OCI-LY7 (cell line): ENCODE data around the gene LGALS8.
"Not testable (repeated sequence)": the region's sequence is repeated elsewhere in the genome, so short reads cannot be mapped to it uniquely, and the experiment has no call there.

Source experiments
- CTCF ChIP-seq: fragments of 200-600 bp; sonication (generic); conservative IDR thresholded peaks from 2 replicates; pipeline ENCODE4 v1.5.1; 2014; ENCODE audit warnings: mild to moderate bottlenecking, antibody characterized with exemption, low read length, moderate library complexity, mixed read lengths
- EZH2phosphoT487 ChIP-seq: fragments of 200-600 bp; sonication (generic); IDR thresholded peaks from 2 replicates; pipeline ENCODE4 v1.6.1; 2018; ENCODE audit warnings: low read depth, borderline replicate concordance, mild to moderate bottlenecking, mixed run types, antibody characterized with exemption, low read length, moderate library complexity, mixed read lengths

- not testable (repeated sequence) for TF ChIP-seq CTCF, EZH2phosphoT487
Observed at GRCh38 chr1:236489161-236489560, 34.6 kb upstream of the LGALS8 start.
